Keratinocyte (primary cell): ENCODE data around the gene GAL. TPM values are rescaled to one million over a fixed set of nuclear protein-coding genes. Genes with fewer than 3 reads are reported as not detected.

Experiments used
- DNase-seq: peaks from one replicate; pipeline ENCODE4 v3.0.0-alpha.2; 2011; ENCODE audit warnings: low read depth, missing footprints, low spot score
- FAIRE-seq: peaks from 2 replicates; lab custom pipeline; 2011; peaks lifted over from hg19 to GRCh38; lab: Jason Lieb, UNC
- H2AFZ ChIP-seq: 2 replicates; pipeline ENCODE4 v1.6.0; 2012; ENCODE audit warnings: low read length, control low read depth, inconsistent platforms; ENCODE audit not compliant: control insufficient read depth
- H3K27ac ChIP-seq: 2 replicates; pipeline ENCODE4 v1.5.1; 2011; ENCODE audit warnings: low read length; ENCODE audit not compliant: control insufficient read depth, insufficient read depth
- H3K27me3 ChIP-seq: 3 replicates; pipeline ENCODE4 v1.6.0; 2011; ENCODE audit warnings: low read length; ENCODE audit not compliant: control insufficient read depth, insufficient read depth; ENCODE audit errors: extremely low read depth
- H3K36me3 ChIP-seq, 2 experiments: 2 replicates in 1 of 2; 3 replicates in 1 of 2; pipeline ENCODE4 v1.5.1; 2011; ENCODE audit warnings: low read length in 2 of 2, mild to moderate bottlenecking in 1 of 2; ENCODE audit not compliant: control insufficient read depth in 2 of 2, insufficient read depth in 2 of 2; ENCODE audit errors: extremely low read depth in 1 of 2
- H3K4me1 ChIP-seq: 3 replicates; pipeline ENCODE4 v1.5.1; 2011; ENCODE audit warnings: low read length; ENCODE audit not compliant: control insufficient read depth, insufficient read depth; ENCODE audit errors: extremely low read depth
- H3K4me2 ChIP-seq: 3 replicates; pipeline ENCODE4 v1.6.0; 2011; ENCODE audit warnings: low read depth, low read length; ENCODE audit not compliant: control insufficient read depth, insufficient read depth; ENCODE audit errors: extremely low read depth
- H3K4me3 ChIP-seq, 3 experiments: fragments of 200-600 bp in 1 of 3; sonication (generic) in 1 of 3; 2 replicates in 2 of 3; 3 replicates in 1 of 3; pipeline ENCODE4 v1.5.1; 2011 to 2016; ENCODE audit warnings: low read length in 3 of 3, mild to moderate bottlenecking in 3 of 3, control low read depth in 2 of 3, inconsistent platforms in 1 of 3, low read depth in 1 of 3, mixed read lengths in 1 of 3, mixed run types in 1 of 3, moderate library complexity in 1 of 3; ENCODE audit not compliant: control insufficient read depth in 2 of 3, insufficient read depth in 2 of 3; ENCODE audit errors: extremely low read depth in 1 of 3
- H3K79me2 ChIP-seq: 2 replicates; pipeline ENCODE4 v1.6.0; 2012; ENCODE audit warnings: low read length; ENCODE audit not compliant: control insufficient read depth, insufficient read depth
- H3K9ac ChIP-seq: 3 replicates; pipeline ENCODE4 v1.6.0; 2011; ENCODE audit warnings: low read length; ENCODE audit not compliant: control insufficient read depth, insufficient read depth; ENCODE audit errors: extremely low read depth
- H3K9me1 ChIP-seq: 3 replicates; pipeline ENCODE4 v1.6.0; 2011; ENCODE audit warnings: low read length; ENCODE audit not compliant: control insufficient read depth, insufficient read depth; ENCODE audit errors: extremely low read depth
- H3K9me3 ChIP-seq: 2 replicates; pipeline ENCODE4 v1.5.1; 2012; ENCODE audit warnings: low read depth, low read length; ENCODE audit not compliant: control insufficient read depth
- H4K20me1 ChIP-seq: 3 replicates; pipeline ENCODE4 v1.6.0; 2011; ENCODE audit warnings: low read length; ENCODE audit not compliant: control insufficient read depth, insufficient read depth; ENCODE audit errors: extremely low read depth
- CTCF ChIP-seq, 3 experiments: IDR thresholded peaks in 1 of 3; conservative IDR thresholded peaks in 1 of 3; optimal IDR thresholded peaks in 1 of 3; 2 replicates in 2 of 3; 3 replicates in 1 of 3; pipeline versions ENCODE3 to v1.5.1; 2011; ENCODE audit warnings: low read length in 3 of 3, mild to moderate bottlenecking in 3 of 3, moderate library complexity in 2 of 3, control low read depth in 1 of 3, inconsistent platforms in 1 of 3; ENCODE audit not compliant: insufficient read depth in 2 of 3; ENCODE audit errors: extremely low read depth in 1 of 3
- EZH2 ChIP-seq: IDR thresholded peaks from one replicate; pipeline ENCODE4 v1.6.1; 2012; ENCODE audit warnings: inconsistent platforms, mild to moderate bottlenecking, low read length, moderate library complexity
- dilution Hi-C: fragments of 300-500 bp; cut with MboI; formaldehyde crosslinking; loops from one replicate; pipeline ENCODE4 v1.7.0; 2020; ENCODE audit warnings: low sequenced_read_pairs; ENCODE audit not compliant: extremely low pct_ligation_motif_present
- polyA plus RNA-seq, 5 experiments: library from polyadenylated mRNA; depleted of rRNA in 3 of 5; stranded (reverse) in 3 of 5; stranded (forward) in 1 of 5; unstranded in 1 of 5; fragments of >200 nt; gene quantifications; 1 replicate in 1 of 5; 2 replicates in 3 of 5; 3 replicates in 1 of 5; pipeline versions ENCODE4 v1.2.1 to v1.2.3, GENCODE V29; 2011 to 2012; ENCODE audit warnings: missing spikeins in 2 of 5, low read depth in 1 of 5, low replicate concordance in 1 of 5

GAL gene
- polyA plus RNA-seq, 1 donor (not counting 4 experiments of a cell fraction or from before 2014, with no cell fraction given): 2.2 TPM

- Histone ChIP-seq H3K27ac (no peak overlapping the region), H3K27me3 (peaks cover 17% of the 10 kb centered on the region), H3K79me2 (no peaks in the 10 kb centered on the region), H3K9ac (no peak overlapping the region), H4K20me1 (no peaks in the 10 kb centered on the region), H2AFZ (no peak overlapping the region), H3K4me1 (no peaks in the 10 kb centered on the region), H3K4me3 (no peak overlapping the region), H3K4me2 (no peak overlapping the region), H3K36me3 (no peaks in the 10 kb centered on the region), H3K9me1 (no peaks in the 10 kb centered on the region), H3K9me3 (no peaks in the 10 kb centered on the region)
- TF ChIP-seq CTCF (optimal IDR thresholded peaks at IDR 0.05 in 1 of 3, IDR thresholded peaks at IDR 0.05 in 1 of 3, conservative IDR thresholded peaks at IDR 0.05 in 1 of 3; ENCODE audit: extremely low read depth in 1 of 3, insufficient read depth in 2 of 3, low read length in 3 of 3): no peak
- TF ChIP-seq EZH2: no peak
- FAIRE-seq: no peak
- dilution Hi-C loops: no loop called here
- no peak for DNase-seq
These were observed 9.1 kb downstream of the GAL start for GRCh38 chr11:68693484-68693882.

- DNase-seq (no peak), FAIRE-seq (no peak)
- Histone ChIP-seq H3K9ac (no peak overlapping the region), H3K27me3 (peaks cover 17% of the 10 kb centered on the region), H3K4me1 (no peaks in the 10 kb centered on the region), H3K9me1 (no peaks in the 10 kb centered on the region), H2AFZ (no peak overlapping the region), H3K4me2 (no peak overlapping the region), H3K79me2 (no peaks in the 10 kb centered on the region), H3K4me3 (no peak overlapping the region), H3K9me3 (no peaks in the 10 kb centered on the region), H4K20me1 (no peaks in the 10 kb centered on the region), H3K36me3 (no peaks in the 10 kb centered on the region), H3K27ac (no peak overlapping the region)
- TF ChIP-seq EZH2 (no peak), CTCF (optimal IDR thresholded peaks at IDR 0.05 in 1 of 3, IDR thresholded peaks at IDR 0.05 in 1 of 3, conservative IDR thresholded peaks at IDR 0.05 in 1 of 3; ENCODE audit: extremely low read depth in 1 of 3, insufficient read depth in 2 of 3, low read length in 3 of 3) (no peak)
- dilution Hi-C loops: no loop called here
These were observed 10.3 kb downstream of the GAL start for GRCh38 chr11:68694431-68695297.
